H1 (cell line): Measurements from ENCODE around the gene TMEM182. TPM values are rescaled to one million over a fixed set of nuclear protein-coding genes. Genes with fewer than 3 reads are reported as not detected.

ENCODE experiments used
- BRCA1 ChIP-seq: IDR thresholded peaks from 2 replicates; pipeline ENCODE4 v1.6.1; 2012; ENCODE audit warnings: low read depth, low read length, improper control_type of control experiment
- CEBPB ChIP-seq: IDR thresholded peaks from 2 replicates; pipeline ENCODE4 v1.6.1; 2012; ENCODE audit warnings: low read depth, low read length
- GTF2F1 ChIP-seq: IDR thresholded peaks from 2 replicates; pipeline ENCODE4 v1.6.1; 2012; ENCODE audit warnings: low read depth, low read length, improper control_type of control experiment, borderline replicate concordance
- KDM4A ChIP-seq: IDR thresholded peaks from one replicate; pipeline ENCODE4 v1.7.1; 2012; ENCODE audit warnings: low read depth, mild to moderate bottlenecking, moderate library complexity, low read length, inconsistent platforms; ENCODE audit not compliant: severe bottlenecking
- NRF1 ChIP-seq: IDR thresholded peaks from 2 replicates; pipeline ENCODE4 v1.6.1; 2011; ENCODE audit warnings: mild to moderate bottlenecking, low read depth, low read length, improper control_type of control experiment
- ZNF274 ChIP-seq: IDR thresholded peaks from 2 replicates; pipeline ENCODE4 v1.7.0; 2012; ENCODE audit warnings: low read length, borderline replicate concordance; ENCODE audit errors: extremely low read depth
- polyA plus RNA-seq, 7 experiments: library from polyadenylated mRNA; depleted of rRNA in 3 of 7; stranded (reverse) in 5 of 7; unstranded in 2 of 7; fragments of >200 nt in 5 of 7; fragments of 200-250 nt in 2 of 7; gene quantifications; 1 replicate in 5 of 7; 2 replicates in 1 of 7; 4 replicates in 1 of 7; pipeline versions ENCODE4 v1.2.1 to v1.2.3, GENCODE V29; 2011 to 2013; ENCODE audit warnings: missing spikeins in 2 of 7, mixed read lengths in 2 of 7
- total RNA-seq: library from RNA; stranded (reverse); fragmentation: NEBNext Ultra II Directional; extraction: Animal tissue kit (Norgen Biotek cat#: 25700); gene quantifications from 2 replicates; pipeline ENCODE4 v1.2.1, GENCODE V29; 2021

TMEM182 gene
- total and polyA plus RNA-seq, 2 of the 8 experiments (the other 6 are each of a cell fraction or from before 2014, with no cell fraction given): 3.1 to 4.3 TPM

DNA sequence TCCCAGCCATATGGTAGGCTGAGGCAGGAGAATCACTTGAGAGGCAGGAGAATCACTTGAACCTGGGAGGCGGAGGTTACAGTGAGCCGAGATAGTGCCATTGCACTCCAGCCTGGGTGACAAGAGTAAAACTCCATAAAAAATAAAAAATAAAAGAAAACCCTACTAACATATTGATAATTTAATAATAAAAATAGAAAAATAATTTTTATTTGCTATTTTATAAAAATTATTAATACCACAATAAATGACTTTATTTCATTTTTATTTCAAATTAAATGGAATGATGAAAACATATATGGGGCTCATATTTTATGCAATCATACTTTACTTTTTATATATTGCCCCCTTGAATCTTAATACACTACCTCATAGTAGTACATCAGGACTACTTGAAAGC, 20.4 kb downstream of the TMEM182 start (continued):
- no peak for TF ChIP-seq ZNF274
- no peak for TF ChIP-seq KDM4A
- no peak for TF ChIP-seq CEBPB
- TF ChIP-seq NRF1: no peak
- no peak for TF ChIP-seq BRCA1
- TF ChIP-seq GTF2F1: no peak
- TF ChIP-seq, all 59 proteins: peak for 0
